Astrocyte of the cerebellum (primary cell): Measurements from ENCODE around the gene NUBPL.

Experiments used
- DNase-seq: peaks from one replicate; pipeline ENCODE4 v3.0.0-alpha.2; 2011; ENCODE audit warnings: low read depth
- H3K4me3 ChIP-seq: 2 replicates; pipeline ENCODE4 v1.5.1; 2011; ENCODE audit warnings: mild to moderate bottlenecking, low read depth, low read length, moderate library complexity
- in situ Hi-C: cut with HindIII; loops from 2 replicates; pipeline ENCODE4 v1.10.0; 2017; ENCODE audit warnings: low sequenced_read_pairs
- TF ChIP-seq, protein P1 (sequence below): IDR thresholded peaks from 2 replicates; pipeline ENCODE4 v1.5.1; 2012; ENCODE audit warnings: low read length, low read depth, moderate library complexity, mild to moderate bottlenecking; ENCODE audit errors: missing control alignments

Gene NUBPL

DNA sequence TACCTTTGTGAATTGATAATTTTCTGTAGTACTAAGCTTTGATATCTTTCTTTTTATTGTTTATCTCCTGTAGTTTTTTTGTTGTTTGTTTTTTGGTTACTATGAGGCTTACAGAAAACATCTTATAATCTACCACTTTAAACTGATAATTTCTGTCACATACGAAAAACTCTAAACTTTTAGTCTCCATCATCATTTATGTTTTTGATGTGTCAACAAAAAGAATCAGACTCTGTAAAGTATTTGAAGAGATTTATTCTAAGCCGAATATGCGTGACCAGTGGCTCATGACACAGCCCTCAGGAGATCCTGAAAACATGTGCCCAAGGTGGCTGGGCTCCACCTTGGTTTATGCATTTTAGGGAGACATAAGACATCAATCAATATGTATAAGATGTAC lies 348.8 kb downstream of the NUBPL start:
- no peak overlapping the region for H3K4me3 ChIP-seq
- TF ChIP-seq, protein P1, sequence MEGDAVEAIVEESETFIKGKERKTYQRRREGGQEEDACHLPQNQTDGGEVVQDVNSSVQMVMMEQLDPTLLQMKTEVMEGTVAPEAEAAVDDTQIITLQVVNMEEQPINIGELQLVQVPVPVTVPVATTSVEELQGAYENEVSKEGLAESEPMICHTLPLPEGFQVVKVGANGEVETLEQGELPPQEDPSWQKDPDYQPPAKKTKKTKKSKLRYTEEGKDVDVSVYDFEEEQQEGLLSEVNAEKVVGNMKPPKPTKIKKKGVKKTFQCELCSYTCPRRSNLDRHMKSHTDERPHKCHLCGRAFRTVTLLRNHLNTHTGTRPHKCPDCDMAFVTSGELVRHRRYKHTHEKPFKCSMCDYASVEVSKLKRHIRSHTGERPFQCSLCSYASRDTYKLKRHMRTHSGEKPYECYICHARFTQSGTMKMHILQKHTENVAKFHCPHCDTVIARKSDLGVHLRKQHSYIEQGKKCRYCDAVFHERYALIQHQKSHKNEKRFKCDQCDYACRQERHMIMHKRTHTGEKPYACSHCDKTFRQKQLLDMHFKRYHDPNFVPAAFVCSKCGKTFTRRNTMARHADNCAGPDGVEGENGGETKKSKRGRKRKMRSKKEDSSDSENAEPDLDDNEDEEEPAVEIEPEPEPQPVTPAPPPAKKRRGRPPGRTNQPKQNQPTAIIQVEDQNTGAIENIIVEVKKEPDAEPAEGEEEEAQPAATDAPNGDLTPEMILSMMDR = no peak
- no peak for DNase-seq
- in situ Hi-C loops = no loop called here
